ENCODE data around the gene PROCA1.

PROCA1 gene

DNA sequence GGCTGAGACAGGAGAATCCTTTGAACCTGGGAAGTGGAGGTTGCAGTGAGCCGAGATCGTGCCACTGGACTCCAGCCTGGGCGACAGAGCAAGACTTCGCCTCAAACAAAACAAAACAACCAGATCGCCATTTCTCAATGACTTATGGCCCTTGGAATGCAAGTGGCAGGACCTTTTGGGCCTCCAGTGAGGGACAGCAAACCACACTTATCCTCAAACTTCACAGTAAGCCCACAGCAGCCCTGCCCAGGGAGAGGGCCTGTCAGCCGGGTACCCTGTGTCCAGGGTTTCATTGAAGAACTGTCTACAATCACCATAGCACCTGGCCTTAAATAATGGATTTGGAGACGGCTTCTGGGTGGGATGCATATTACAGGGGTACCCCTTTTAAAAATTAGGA lies 43.8 kb upstream of the PROCA1 start:
- intact Hi-C loops (cut with DNase I; ENCODE audit: low total_unique reads), result no loop called here
- H3K4me1 ChIP-seq, result peaks cover 0 to under 1% (median 0%) of the 10 kb centered on the region in 4 donors
- H3K4me3 ChIP-seq, result no peak overlapping the region
- H3K36me3 ChIP-seq, result peaks cover 17 to 33% (median 22%) of the 10 kb centered on the region in 3 donors
- no peaks in the 10 kb centered on the region for H3K27me3 ChIP-seq
- no peak overlapping the region for H3K27ac ChIP-seq
- TF ChIP-seq, protein P1, sequence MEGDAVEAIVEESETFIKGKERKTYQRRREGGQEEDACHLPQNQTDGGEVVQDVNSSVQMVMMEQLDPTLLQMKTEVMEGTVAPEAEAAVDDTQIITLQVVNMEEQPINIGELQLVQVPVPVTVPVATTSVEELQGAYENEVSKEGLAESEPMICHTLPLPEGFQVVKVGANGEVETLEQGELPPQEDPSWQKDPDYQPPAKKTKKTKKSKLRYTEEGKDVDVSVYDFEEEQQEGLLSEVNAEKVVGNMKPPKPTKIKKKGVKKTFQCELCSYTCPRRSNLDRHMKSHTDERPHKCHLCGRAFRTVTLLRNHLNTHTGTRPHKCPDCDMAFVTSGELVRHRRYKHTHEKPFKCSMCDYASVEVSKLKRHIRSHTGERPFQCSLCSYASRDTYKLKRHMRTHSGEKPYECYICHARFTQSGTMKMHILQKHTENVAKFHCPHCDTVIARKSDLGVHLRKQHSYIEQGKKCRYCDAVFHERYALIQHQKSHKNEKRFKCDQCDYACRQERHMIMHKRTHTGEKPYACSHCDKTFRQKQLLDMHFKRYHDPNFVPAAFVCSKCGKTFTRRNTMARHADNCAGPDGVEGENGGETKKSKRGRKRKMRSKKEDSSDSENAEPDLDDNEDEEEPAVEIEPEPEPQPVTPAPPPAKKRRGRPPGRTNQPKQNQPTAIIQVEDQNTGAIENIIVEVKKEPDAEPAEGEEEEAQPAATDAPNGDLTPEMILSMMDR (IDR thresholded peaks at IDR 0.05), result no peak
- no peak for DNase-seq
- no peaks in the 10 kb centered on the region for H3K9me3 ChIP-seq

DNA sequence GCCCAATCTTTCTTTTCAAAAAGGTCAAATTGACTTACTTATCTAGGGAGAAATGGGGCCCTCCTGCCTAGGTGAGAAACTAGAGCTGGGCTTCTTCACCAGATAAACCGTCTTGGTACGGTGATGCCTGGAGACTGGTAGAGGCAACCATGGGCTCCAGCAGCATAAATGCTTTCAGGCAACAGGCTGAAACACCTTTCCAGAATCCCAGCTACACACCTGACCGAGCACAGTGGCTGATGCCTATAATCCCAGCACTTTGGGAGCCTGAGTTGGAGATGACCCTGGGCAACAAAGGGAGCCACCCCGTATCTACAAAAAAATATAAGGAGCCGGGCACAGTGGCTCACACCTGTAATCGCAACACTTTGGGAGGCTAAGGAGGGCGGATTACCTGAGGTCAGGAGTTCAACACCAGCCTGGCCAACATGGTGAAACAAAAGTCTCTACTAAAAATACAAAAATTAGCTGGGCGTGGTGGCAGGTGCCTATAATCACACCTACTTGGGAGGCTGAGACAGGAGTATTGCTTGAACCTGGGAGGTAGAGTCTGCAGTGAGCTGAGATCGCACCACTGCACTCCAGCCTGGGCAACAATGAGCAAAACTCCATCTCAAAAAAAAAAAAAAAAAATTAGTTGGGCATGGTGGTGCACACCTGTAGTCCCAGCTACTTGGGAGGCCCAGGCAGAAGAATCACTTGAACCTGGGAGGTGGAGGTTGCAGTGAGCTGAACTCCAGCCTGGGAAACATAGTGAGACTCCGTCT lies 40.1 kb upstream of the PROCA1 start:
- H3K27ac ChIP-seq, result no peak overlapping the region
- DNase-seq, result no peak
- H3K4me1 ChIP-seq, result peaks cover 0 to 34% (median 10%) of the 10 kb centered on the region in 4 donors
- TF ChIP-seq, protein P1 (IDR thresholded peaks at IDR 0.05), result no peak
- intact Hi-C loops (cut with DNase I; ENCODE audit: low total_unique reads), result no loop called here
- H3K9me3 ChIP-seq, result no peaks in the 10 kb centered on the region
- H3K27me3 ChIP-seq, result no peaks in the 10 kb centered on the region
- no peak overlapping the region for H3K4me3 ChIP-seq
- H3K36me3 ChIP-seq, result peaks cover 0 to 26% (median 23%) of the 10 kb centered on the region in 3 donors

DNA sequence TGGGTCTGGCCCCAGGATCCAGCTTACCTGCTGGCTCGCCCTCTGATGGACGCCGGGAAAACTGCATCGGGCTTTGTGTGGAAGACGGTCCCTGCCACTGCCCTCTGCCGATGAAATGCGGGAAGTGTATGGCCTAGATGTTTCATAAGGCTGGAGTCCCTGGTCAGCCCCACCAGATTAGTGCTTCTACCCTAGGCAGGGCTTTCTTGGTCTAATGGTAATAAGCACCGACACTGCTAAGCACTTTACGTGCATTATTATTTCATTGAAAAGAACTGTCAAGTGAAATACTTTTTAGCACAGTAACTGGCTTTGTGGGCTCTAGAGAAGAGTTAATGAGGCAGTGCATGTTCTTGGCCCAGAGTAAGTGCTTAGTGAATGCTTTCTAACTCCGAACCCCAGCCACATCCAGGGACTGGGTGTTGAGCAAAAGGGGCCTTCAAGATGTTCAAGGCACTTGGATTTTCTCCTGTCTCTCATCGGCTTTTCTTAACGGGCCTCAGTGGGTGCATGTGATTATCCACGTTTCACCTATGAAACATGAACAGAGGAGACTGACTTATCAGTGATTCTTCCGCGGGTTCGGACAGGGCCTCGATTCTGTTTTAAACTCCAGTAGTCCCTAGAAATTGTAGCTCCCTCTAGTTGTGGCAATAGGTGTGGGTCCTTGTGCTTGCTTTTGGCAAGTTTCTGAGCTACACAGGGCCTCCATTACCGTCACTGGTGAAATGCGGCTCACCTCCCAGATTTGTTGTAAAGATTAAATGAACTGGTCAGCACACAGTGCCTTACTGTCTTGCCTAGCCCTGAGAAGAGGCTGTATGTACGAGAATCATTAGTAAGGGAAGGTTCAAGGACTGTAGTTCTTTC lies 38.7 kb upstream of the PROCA1 start:
- Histone ChIP-seq H3K27me3 (no peaks in the 10 kb centered on the region), H3K4me1 (peaks cover 0 to 47% (median 24%) of the 10 kb centered on the region in 4 donors), H3K27ac (no peak overlapping the region), H3K36me3 (peaks cover 0 to 26% (median 23%) of the 10 kb centered on the region in 3 donors), H3K9me3 (no peaks in the 10 kb centered on the region), H3K4me3 (no peak overlapping the region)
- peak; percentile 95 for DNase-seq
- TF ChIP-seq, protein P1 (IDR thresholded peaks at IDR 0.05), result peak; percentile 100
- intact Hi-C loops (cut with DNase I; ENCODE audit: low total_unique reads), result no loop called here

DNA sequence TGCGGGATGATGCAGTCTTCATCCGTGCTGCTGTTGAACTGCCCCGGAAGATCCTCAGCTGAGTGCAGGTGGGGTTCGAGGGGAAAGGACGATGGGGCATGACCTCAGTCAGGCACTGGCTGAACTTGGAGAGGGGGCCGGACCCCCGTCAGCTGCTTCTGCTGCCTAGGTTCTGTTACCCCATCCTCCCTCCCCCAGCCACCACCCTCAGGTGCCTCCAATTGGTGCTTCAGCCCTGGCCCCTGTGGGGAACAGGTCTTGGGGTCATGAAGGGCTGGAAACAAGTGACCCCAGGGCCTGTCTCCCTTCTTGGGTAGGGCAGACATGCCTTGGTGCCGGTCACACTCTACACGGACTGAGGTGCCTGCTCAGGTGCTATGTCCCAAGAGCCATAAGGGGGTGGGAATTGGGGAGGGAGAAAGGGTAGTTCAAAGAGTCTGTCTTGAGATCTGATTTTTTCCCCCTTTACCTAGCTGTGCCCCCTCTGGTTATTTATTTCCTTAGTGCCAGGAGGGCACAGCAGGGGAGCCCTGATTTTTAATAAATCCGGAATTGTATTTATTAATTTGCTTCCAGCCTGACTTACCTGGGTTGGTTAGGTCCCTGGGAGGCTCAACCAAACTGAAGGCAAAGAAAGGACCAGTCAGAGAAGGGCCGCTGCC lies 38.0 kb upstream of the PROCA1 start:
- Histone ChIP-seq H3K27me3 (no peaks in the 10 kb centered on the region), H3K36me3 (peaks cover 0 to 26% (median 23%) of the 10 kb centered on the region in 3 donors), H3K9me3 (no peaks in the 10 kb centered on the region), H3K27ac (peak overlapping the region in 1 of 2 donors; percentile 14), H3K4me1 (peaks cover 0 to 55% (median 31%) of the 10 kb centered on the region in 4 donors), H3K4me3 (no peak overlapping the region)
- TF ChIP-seq, protein P1 (IDR thresholded peaks at IDR 0.05), result no peak
- no peak for DNase-seq
- intact Hi-C loops (cut with DNase I; ENCODE audit: low total_unique reads), result loop anchor here (10.0 kb wide), 1 partner anchor 55 kb away; no protein-coding TSS in a partner anchor

DNA sequence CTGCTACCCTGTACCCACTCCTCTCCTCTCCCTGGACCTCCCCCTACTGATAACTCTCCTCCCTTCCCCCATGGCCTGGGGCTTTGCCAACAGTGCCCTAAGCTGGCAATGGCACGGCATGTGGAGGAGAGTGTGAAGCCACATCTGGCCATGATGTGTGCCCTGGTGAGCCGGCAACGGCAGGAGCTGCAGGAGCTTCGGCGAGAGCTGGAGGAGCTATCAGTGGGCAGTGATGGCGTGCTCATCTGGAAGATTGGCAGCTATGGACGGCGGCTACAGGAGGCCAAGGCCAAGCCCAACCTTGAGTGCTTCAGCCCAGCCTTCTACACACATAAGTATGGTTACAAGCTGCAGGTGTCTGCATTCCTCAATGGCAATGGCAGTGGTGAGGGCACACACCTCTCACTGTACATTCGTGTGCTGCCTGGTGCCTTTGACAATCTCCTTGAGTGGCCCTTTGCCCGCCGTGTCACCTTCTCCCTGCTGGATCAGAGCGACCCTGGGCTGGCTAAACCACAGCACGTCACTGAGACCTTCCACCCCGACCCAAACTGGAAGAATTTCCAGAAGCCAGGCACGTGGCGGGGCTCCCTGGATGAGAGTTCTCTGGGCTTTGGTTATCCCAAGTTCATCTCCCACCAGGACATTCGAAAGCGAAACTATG lies 37.3 kb upstream of the PROCA1 start:
- DNase-seq, result no peak
- Histone ChIP-seq H3K4me1 (peaks cover 0 to 62% (median 38%) of the 10 kb centered on the region in 4 donors), H3K27ac (peak overlapping the region in 1 of 2 donors; percentile 14), H3K27me3 (no peaks in the 10 kb centered on the region), H3K9me3 (no peaks in the 10 kb centered on the region), H3K36me3 (peaks cover 0 to 26% (median 23%) of the 10 kb centered on the region in 3 donors), H3K4me3 (no peak overlapping the region)
- TF ChIP-seq, protein P1 (IDR thresholded peaks at IDR 0.05), result no peak
- intact Hi-C loops (cut with DNase I; ENCODE audit: low total_unique reads), result loop anchor here (1.0 to 10.0 kb wide), 2 partner anchors 22 to 56 kb away; no protein-coding TSS in a partner anchor
